A673 (cell line): ENCODE data around the gene PDE9A.

Experiments used
- CTCF ChIP-seq: fragments of 300-800, 200-600 bp; sonication (generic); conservative IDR thresholded peaks from 2 replicates; pipeline ENCODE4 v1.5.1; 2017; ENCODE audit warnings: low read depth, mild to moderate bottlenecking, antibody characterized with exemption, low read length, moderate library complexity, mixed read lengths
- EZH2 ChIP-seq: fragments of 200-600 bp; sonication (generic); IDR thresholded peaks from 2 replicates; pipeline ENCODE4 v1.6.1; 2017; ENCODE audit warnings: borderline replicate concordance, low read depth, mild to moderate bottlenecking, mixed read lengths, antibody characterized with exemption, low read length; ENCODE audit not compliant: poor library complexity, severe bottlenecking

DNA sequence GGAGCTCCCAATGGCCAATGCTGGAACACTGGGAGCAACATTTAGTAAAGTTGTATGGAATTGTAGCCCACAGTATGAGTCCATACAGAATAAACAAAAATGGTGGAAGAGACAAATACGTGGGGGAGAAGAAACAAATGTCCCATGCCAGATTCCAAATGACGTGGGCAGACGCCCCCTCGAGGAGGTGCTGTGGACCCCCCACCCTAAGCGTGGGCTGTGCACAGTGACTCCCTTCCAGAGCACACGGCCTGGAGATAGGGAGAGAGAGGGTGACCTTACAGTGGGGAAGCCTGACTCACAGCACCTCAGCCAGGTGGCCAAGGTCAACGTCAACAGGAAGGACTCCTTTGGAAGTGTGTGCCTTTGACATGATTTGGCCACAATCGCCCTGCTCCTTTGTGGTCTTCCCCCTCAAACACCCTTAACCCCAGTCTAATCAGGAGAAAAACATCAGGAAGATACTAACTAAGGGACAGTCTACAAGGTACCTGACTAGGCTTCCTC, 13.7 kb upstream of the PDE9A start:
- TF ChIP-seq CTCF = no peak
- no peak for TF ChIP-seq EZH2
